K562 (cell line): ENCODE measurements around the gene CFAP300. TPM values are rescaled to one million over a fixed set of nuclear protein-coding genes. Genes with fewer than 3 reads are reported as not detected.

Source experiments
- ATAC-seq: fragments of 200-7000 bp; cut with Tn5 transposase; 3 replicates; pipeline ENCODE4 v1.9.1; 2020; ENCODE audit warnings: moderate library complexity
- BruUV-seq: library from RNA; stranded (reverse); fragments of 400-500 nt; replicated peaks from 2 replicates; lab custom pipeline; 2021; lab: Mats Ljungman, UMichigan
- CTCF ChIA-PET: fragments of 300-600 bp; formaldehyde crosslinking; extraction: SDS; loops from one replicate; lab custom pipeline; 2021; ENCODE audit warnings: low intra/inter-chr PET ratio; lab: Yijun Ruan, JAX
- POLR2A ChIA-PET: fragments of 300-600, 350-650 bp; sonication (Branson Sonifier 250); formaldehyde crosslinking; extraction: SDS; loops from one replicate; lab custom pipeline; 2021; ENCODE audit warnings: antibody characterized with exemption, inconsistent platforms; lab: Yijun Ruan, JAX
- DNase-seq, 4 experiments: peaks; one replicate each; pipeline versions ENCODE4 v3.0.0 to v3.0.0-alpha.2; 2011 to 2018; ENCODE audit warnings: low spot score in 3 of 4, mixed read lengths in 3 of 4; ENCODE audit errors: extremely low read depth in 1 of 4
- FAIRE-seq: peaks from 2 replicates; lab custom pipeline; 2011; peaks lifted over from hg19 to GRCh38; lab: Jason Lieb, UNC
- H2AFZ ChIP-seq: 2 replicates; pipeline ENCODE4 v1.6.0; 2011; ENCODE audit warnings: low read depth, low read length, control low read depth, inconsistent platforms
- H3K27ac ChIP-seq: fragments of 200-600 bp; 3 replicates; pipeline ENCODE4 v1.8.0; 2011; ENCODE audit warnings: low read depth, mild to moderate bottlenecking, control low read depth, inconsistent platforms, low read length, moderate library complexity, mixed read lengths; ENCODE audit errors: extremely low read depth
- H3K27me3 ChIP-seq, 2 experiments: fragments of 300-600 bp in 1 of 2; 2 replicates in 1 of 2; 3 replicates in 1 of 2; pipeline versions ENCODE4 v1.6.0 to v1.8.0; 2011; ENCODE audit warnings: inconsistent platforms in 2 of 2, low read length in 2 of 2, mild to moderate bottlenecking in 1 of 2, mixed read lengths in 1 of 2, moderate library complexity in 1 of 2; ENCODE audit not compliant: control insufficient read depth in 2 of 2, insufficient read depth in 2 of 2
- H3K36me3 ChIP-seq: fragments of 300-600 bp; 3 replicates; pipeline ENCODE4 v1.8.0; 2011; ENCODE audit warnings: mild to moderate bottlenecking, low read length, inconsistent platforms; ENCODE audit not compliant: control insufficient read depth, insufficient read depth
- H3K4me1 ChIP-seq, 2 experiments: fragments of 200-600 bp in 1 of 2; replicated peaks in 1 of 2; 2 replicates in 1 of 2; 3 replicates in 1 of 2; pipeline versions ENCODE4 v1.5.1 to v1.8.0; 2011; ENCODE audit warnings: inconsistent platforms in 2 of 2, low read length in 2 of 2, mild to moderate bottlenecking in 1 of 2, mixed read lengths in 1 of 2, moderate library complexity in 1 of 2; ENCODE audit not compliant: control insufficient read depth in 2 of 2, insufficient read depth in 2 of 2
- H3K4me2 ChIP-seq: 2 replicates; pipeline ENCODE4 v1.6.1; 2011; ENCODE audit warnings: low read length, control low read depth, inconsistent platforms, mixed read lengths; ENCODE audit not compliant: insufficient read depth
- H3K4me3 ChIP-seq: fragments of 200-600 bp; sonication (generic), shearing (Covaris generic); 2 replicates; pipeline ENCODE4 v1.5.1; 2016; ENCODE audit warnings: control low read depth, inconsistent platforms
- H3K79me2 ChIP-seq: fragments of 200-600 bp; 3 replicates; pipeline ENCODE4 v1.8.0; 2011; ENCODE audit warnings: low read length, inconsistent platforms; ENCODE audit not compliant: control insufficient read depth, insufficient read depth
- H3K9ac ChIP-seq, 2 experiments: 2 replicates each; pipeline versions ENCODE4 v1.6.0 to v1.6.1; 2011; ENCODE audit warnings: low read depth in 2 of 2, low read length in 2 of 2, control low read depth in 1 of 2, inconsistent platforms in 1 of 2, mild to moderate bottlenecking in 1 of 2, mixed read lengths in 1 of 2; ENCODE audit not compliant: insufficient read depth in 1 of 2
- H3K9me1 ChIP-seq: one replicate; pipeline ENCODE4 v1.6.0; 2011; ENCODE audit warnings: inconsistent platforms, mild to moderate bottlenecking, low read length, moderate library complexity; ENCODE audit not compliant: control insufficient read depth, insufficient read depth
- H3K9me3 ChIP-seq: replicated peaks from 2 replicates; pipeline ENCODE4 v1.5.1; 2011; ENCODE audit warnings: low read depth, low read length, inconsistent platforms; ENCODE audit not compliant: control insufficient read depth, insufficient read depth
- H4K20me1 ChIP-seq: replicated peaks from 2 replicates; pipeline ENCODE4 v1.6.1; 2011; ENCODE audit warnings: low read length, inconsistent platforms, mixed read lengths; ENCODE audit not compliant: control insufficient read depth, insufficient read depth
- BRF1 ChIP-seq: IDR thresholded peaks from 3 replicates; pipeline ENCODE4 v1.6.1; 2011; ENCODE audit warnings: borderline replicate concordance, mild to moderate bottlenecking; ENCODE audit not compliant: insufficient read length; ENCODE audit errors: extremely low read depth
- CTCF ChIP-seq, 3 experiments: IDR thresholded peaks in 2 of 3; conservative IDR thresholded peaks in 1 of 3; 2 replicates each; pipeline ENCODE4 v1.5.1; 2011 to 2012; ENCODE audit warnings: low read length in 3 of 3, mild to moderate bottlenecking in 3 of 3, control low read depth in 2 of 3, improper control_type of control experiment in 1 of 3, inconsistent platforms in 1 of 3, low read depth in 1 of 3, mixed read lengths in 1 of 3, moderate library complexity in 1 of 3; ENCODE audit not compliant: insufficient read depth in 2 of 3
- PREB ChIP-seq: sonication (generic); formaldehyde crosslinking; IDR thresholded peaks from 2 replicates; pipeline ENCODE4 v1.8.1; 2023; ENCODE audit warnings: mild to moderate bottlenecking, missing genetic modification reagents
- ZNF212 ChIP-seq: fragments of 450-650 bp; formaldehyde crosslinking; IDR thresholded peaks from 2 replicates; pipeline ENCODE4 v1.4.0; 2020; ENCODE audit warnings: mild to moderate bottlenecking
- ZNF311 ChIP-seq: fragments of 250-450 bp; sonication (Bioruptor Pico); IDR thresholded peaks from 2 replicates; pipeline ENCODE4 v1.4.0; 2020; ENCODE audit warnings: mild to moderate bottlenecking, moderate library complexity
- WGBS: fragments of 100-300 bp; shearing (Covaris generic); methylation state at CpG from one replicate; pipeline ENCODE4 v1.1.6; 2016; ENCODE audit warnings: low coverage, mixed read lengths; ENCODE audit not compliant: insufficient coverage; ENCODE audit errors: missing lambda C conversion rate; 5-methylcytosine and 5-hydroxymethylcytosine counted together
- in situ Hi-C: fragments of 300-500 bp; cut with MboI; formaldehyde crosslinking; loops from 4 replicates; pipeline ENCODE4 v1.15.0; 2018; ENCODE audit warnings: inconsistent platforms, mixed read lengths
- intact Hi-C: fragments of 100-400 bp; cut with micrococcal nuclease; formaldehyde crosslinking; loops from 2 replicates; pipeline ENCODE4 v1.14.2; 2022
- polyA plus RNA-seq, 8 experiments: library from polyadenylated mRNA; depleted of rRNA in 4 of 8; stranded (reverse) in 5 of 8; unstranded in 3 of 8; fragments of >200 nt; fragmentation: Nextera tagmentation in 2 of 8; fragmentation: Illumina TruSeq in 1 of 8; extraction: Ambion mirVana in 2 of 8; extraction: Trizol in 1 of 8; gene quantifications; 2 replicates each; pipeline versions ENCODE4 v1.2.1 to v1.2.3, GENCODE V29; 2011 to 2014; ENCODE audit warnings: inconsistent platforms in 1 of 8, missing spikeins in 1 of 8
- total RNA-seq, 7 experiments: library from RNA; depleted of rRNA in 6 of 7; stranded (reverse); fragments of >200 nt in 6 of 7; fragmentation: Illumina TruSeq in 2 of 7; extraction: Trizol in 2 of 7; gene quantifications; 2 replicates each; pipeline versions ENCODE4 v1.2.1 to v1.2.3, GENCODE V29; 2011 to 2021; ENCODE audit warnings: low replicate concordance in 1 of 7

CFAP300 gene
- total and polyA plus RNA-seq, 9 of the 15 experiments (the other 6 are each of a cell fraction or from before 2014, with no cell fraction given), result not detected

- H2AFZ ChIP-seq, result no peak overlapping the region
- in situ Hi-C loops, result no loop called here
- no peak overlapping the region for H3K4me2 ChIP-seq
- POLR2A ChIA-PET, result no interaction called here
- H3K9me3 ChIP-seq, result no peaks in the 10 kb centered on the region
- no peak overlapping the region for H3K9ac ChIP-seq
- H3K79me2 ChIP-seq, result no peaks in the 10 kb centered on the region
- no peak overlapping the region for H3K4me3 ChIP-seq
- DNase-seq (no peak), ATAC-seq (no peak), FAIRE-seq (no peak)
- no peak overlapping the region for H3K27ac ChIP-seq
- TF ChIP-seq BRF1, result no peak
- intact Hi-C loops, result no loop called here
- no peaks in the 10 kb centered on the region for H3K36me3 ChIP-seq
- 0% methylated on average over 4 of the region's 4 CpGs for WGBS
- CTCF ChIA-PET, result no interaction called here
- H4K20me1 ChIP-seq, result no peaks in the 10 kb centered on the region
- no peaks in the 10 kb centered on the region for H3K27me3 ChIP-seq
- H3K9me1 ChIP-seq, result no peaks in the 10 kb centered on the region
- H3K4me1 ChIP-seq, result no peaks in the 10 kb centered on the region
- BruUV-seq, result no TSS peak
These were observed 70.4 kb downstream of the CFAP300 start for GRCh38 chr11:102117472-102118113.

GRCh38 chr11:102118937-102119336 lies 71.7 kb downstream of the CFAP300 start:
- intact Hi-C loops (no loop called here), in situ Hi-C loops (no loop called here)
- Histone ChIP-seq H3K9ac (no peak overlapping the region), H3K4me3 (no peak overlapping the region), H3K9me1 (no peaks in the 10 kb centered on the region), H3K4me2 (no peak overlapping the region), H3K27me3 (no peaks in the 10 kb centered on the region), H3K27ac (no peak overlapping the region), H3K36me3 (no peaks in the 10 kb centered on the region), H3K9me3 (no peaks in the 10 kb centered on the region), H3K4me1 (no peaks in the 10 kb centered on the region), H3K79me2 (no peaks in the 10 kb centered on the region), H4K20me1 (no peaks in the 10 kb centered on the region), H2AFZ (no peak overlapping the region)
- no TSS peak for BruUV-seq
- TF ChIP-seq ZNF311 (CRISPR knock-in tag) (no peak), PREB (CRISPR knock-in tag) (no peak), ZNF212 (CRISPR knock-in tag) (no peak), CTCF (IDR thresholded peaks at IDR 0.05 in 2 of 3, conservative IDR thresholded peaks at IDR 0.05 in 1 of 3; ENCODE audit: insufficient read depth in 2 of 3, low read depth in 1 of 3, low read length in 3 of 3) (no peak)
- WGBS, result 0% methylated on average over 3 of the region's 3 CpGs
- FAIRE-seq (no peak), DNase-seq (no peak), ATAC-seq (no peak)
- ChIA-PET POLR2A (no interaction called here), CTCF (no interaction called here)
